B cell (primary cell): ENCODE measurements around the gene MAPKAPK3. TPM values are rescaled to one million over a fixed set of nuclear protein-coding genes. Genes with fewer than 3 reads are reported as not detected.

Source experiments
- ATAC-seq: fragments of 200-7000 bp; cut with Tn5 transposase; one replicate; pipeline ENCODE4 v1.10.0; 2021; ENCODE audit warnings: low read depth, mild to moderate bottlenecking, moderate number of reproducible peaks, moderate library complexity
- CTCF ChIA-PET: fragments of 350-600 bp; sonication (Branson Sonifier 250); formaldehyde crosslinking; loops from one replicate; lab custom pipeline; 2021; ENCODE audit warnings: antibody characterized with exemption, inconsistent platforms; lab: Charles Lee
- POLR2A ChIA-PET: fragments of 350-600 bp; sonication (Branson Sonifier 250); formaldehyde crosslinking; loops from one replicate; lab custom pipeline; 2021; ENCODE audit warnings: antibody characterized with exemption; lab: Charles Lee
- DNase-seq: peaks from one replicate; pipeline ENCODE4 v3.0.0; 2013
- H2AFZ ChIP-seq: 2 replicates; pipeline ENCODE4 v1.6.1; 2012; ENCODE audit warnings: mild to moderate bottlenecking, low read depth, low read length; ENCODE audit not compliant: insufficient read depth, poor library complexity, severe bottlenecking
- H3K27ac ChIP-seq, 2 donors: 1 replicate in 1 of 2; 2 replicates in 1 of 2; pipeline ENCODE4 v1.5.1; 2012 to 2013; ENCODE audit warnings: low read length in 2 of 2, mild to moderate bottlenecking in 2 of 2, moderate library complexity in 1 of 2
- H3K27me3 ChIP-seq, 4 experiments: fragments of 200-600 bp in 1 of 4; sonication (generic) in 1 of 4; replicated peaks in 1 of 4; 1 replicate in 2 of 4; 2 replicates in 2 of 4; pipeline versions ENCODE4 v1.6.1 to v1.7.0; 2013 to 2016; ENCODE audit warnings: low read length in 3 of 4, mild to moderate bottlenecking in 2 of 4, mixed read lengths in 1 of 4, moderate library complexity in 1 of 4; ENCODE audit not compliant: insufficient read depth in 4 of 4, control insufficient read depth in 3 of 4; ENCODE audit errors: control extremely low read depth in 1 of 4
- H3K36me3 ChIP-seq, 2 experiments: replicated peaks in 1 of 2; 1 replicate in 1 of 2; 2 replicates in 1 of 2; pipeline versions ENCODE4 v1.6.1 to v1.7.1; 2013; ENCODE audit warnings: low read length in 1 of 2; ENCODE audit not compliant: insufficient read depth in 2 of 2, control insufficient read depth in 1 of 2; ENCODE audit errors: control extremely low read depth in 1 of 2, extremely low read depth in 1 of 2
- H3K4me1 ChIP-seq, 2 donors: fragments of 200-600 bp in 1 of 2; sonication (generic) in 1 of 2; 1 replicate in 1 of 2; 2 replicates in 1 of 2; pipeline versions ENCODE4 v1.5.1 to v1.6.1; 2013 to 2017; ENCODE audit warnings: low read length in 2 of 2; ENCODE audit not compliant: control insufficient read depth in 2 of 2, insufficient read depth in 2 of 2
- H3K4me2 ChIP-seq: replicated peaks from 2 replicates; pipeline ENCODE3; 2012; ENCODE audit warnings: mild to moderate bottlenecking, low read depth, low read length; ENCODE audit not compliant: poor library complexity, severe bottlenecking
- H3K4me3 ChIP-seq, 5 experiments: fragments of 200-600 bp in 1 of 5; sonication (generic) in 1 of 5; 1 replicate in 3 of 5; 2 replicates in 2 of 5; pipeline versions ENCODE4 v1.5.1 to v1.7.0; 2011 to 2016; ENCODE audit warnings: low read length in 4 of 5, mild to moderate bottlenecking in 4 of 5, low read depth in 2 of 5, control low read depth in 1 of 5, moderate library complexity in 1 of 5; ENCODE audit not compliant: insufficient read depth in 1 of 5; ENCODE audit errors: control extremely low read depth in 1 of 5, extremely low read depth in 1 of 5
- H3K79me2 ChIP-seq: fragments of 200-600 bp; sonication (generic); one replicate; pipeline ENCODE4 v1.6.0; 2016; ENCODE audit warnings: low read length; ENCODE audit not compliant: control insufficient read depth, insufficient read depth
- H3K9ac ChIP-seq: fragments of 200-600 bp; sonication (generic); 2 replicates; pipeline ENCODE4 v1.6.1; 2017; ENCODE audit warnings: mild to moderate bottlenecking, low read length, moderate library complexity
- H3K9me3 ChIP-seq, 3 donors: one replicate each; pipeline versions ENCODE4 v1.6.1 to v1.7.1; 2013; ENCODE audit warnings: low read length in 2 of 3; ENCODE audit not compliant: control insufficient read depth in 2 of 3, insufficient read depth in 1 of 3; ENCODE audit errors: control extremely low read depth in 1 of 3
- H4K20me1 ChIP-seq: 2 replicates; pipeline ENCODE4 v1.6.0; 2012; ENCODE audit warnings: mild to moderate bottlenecking, low read length; ENCODE audit not compliant: insufficient read depth, control insufficient read depth, poor library complexity, severe bottlenecking
- H3K27ac Mint-ChIP-seq: one replicate; pipeline ENCODE4 v1.8.0; 2021; ENCODE audit warnings: mixed read lengths
- H3K27me3 Mint-ChIP-seq: one replicate; pipeline ENCODE4 v1.8.0; 2021; ENCODE audit warnings: mixed read lengths
- H3K4me1 Mint-ChIP-seq: one replicate; pipeline ENCODE4 v1.8.0; 2021; ENCODE audit warnings: mixed read lengths
- H3K4me3 Mint-ChIP-seq: one replicate; pipeline ENCODE4 v1.8.0; 2021; ENCODE audit warnings: mixed read lengths
- H3K9me3 Mint-ChIP-seq: one replicate; pipeline ENCODE4 v1.8.0; 2022; ENCODE audit warnings: mixed read lengths; ENCODE audit not compliant: insufficient read depth
- EZH2 ChIP-seq: IDR thresholded peaks from 2 replicates; pipeline ENCODE4 v1.6.1; 2012; ENCODE audit warnings: borderline replicate concordance, low read depth, mild to moderate bottlenecking, moderate library complexity, low read length; ENCODE audit not compliant: insufficient read depth, poor library complexity, severe bottlenecking
- WGBS: methylation state at CpG from one replicate; pipeline ENCODE4 v1.1.5; 2013; ENCODE audit warnings: missing lambda C conversion rate; ENCODE audit not compliant: insufficient coverage; 5-methylcytosine and 5-hydroxymethylcytosine counted together
- intact Hi-C: fragments of 100-400 bp; cut with micrococcal nuclease; formaldehyde crosslinking; loops from one replicate; pipeline ENCODE4 v1.10.0; 2022
- polyA plus RNA-seq: library from polyadenylated mRNA; depleted of rRNA; stranded (reverse); fragments of >200 nt; gene quantifications from 2 replicates; pipeline ENCODE4 v1.2.3, GENCODE V29; 2012
- total RNA-seq, 2 donors: library from RNA; stranded (reverse); fragments of 120-200 nt in 1 of 2; gene quantifications; 1 replicate in 1 of 2; 2 replicates in 1 of 2; pipeline versions ENCODE4 v1.2.3 to v1.2.4, GENCODE V29; 2013 to 2022
- TF ChIP-seq, protein P1 (sequence below): fragments of 200-600 bp; IDR thresholded peaks from one replicate; pipeline ENCODE4 v1.8.0; 2022; ENCODE audit warnings: antibody characterized with exemption, mild to moderate bottlenecking

Gene MAPKAPK3
- total and polyA plus RNA-seq, 2 donors (not counting 1 experiment from before 2014, with no cell fraction given): 17.8 to 18.8 TPM

DNA sequence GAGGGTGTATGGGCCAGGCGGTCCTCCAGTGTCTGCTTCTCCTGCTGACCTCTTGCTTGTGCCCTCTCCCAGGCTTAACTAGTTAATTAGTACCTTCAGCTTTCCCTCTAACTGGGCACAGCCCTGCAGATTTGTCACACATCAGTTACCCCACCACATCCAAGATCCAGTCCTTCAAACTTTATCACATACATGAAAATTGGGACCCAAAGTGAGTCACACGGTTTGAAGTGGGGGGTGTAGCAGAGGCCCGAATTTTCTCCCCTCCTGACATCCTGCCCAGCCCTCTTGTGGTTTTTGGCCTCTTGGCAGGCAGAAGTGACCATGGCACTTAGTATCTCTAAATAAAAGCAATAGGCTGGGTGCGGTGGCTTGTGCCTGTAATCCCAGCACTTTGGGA is 3.9 kb downstream of the MAPKAPK3 start:
- H3K4me2 ChIP-seq: no peak overlapping the region
- no peak for DNase-seq
- H3K36me3 ChIP-seq: peaks cover 1 to 7% of the 10 kb centered on the region in 2 experiments
- Mint-ChIP-seq H3K9me3 (no peaks in the 10 kb centered on the region), H3K4me3 (no peak overlapping the region), H3K27me3 (no peaks in the 10 kb centered on the region), H3K4me1 (peaks cover 65% of the 10 kb centered on the region), H3K27ac (peak overlapping the region; percentile 50)
- H3K27me3 ChIP-seq: no peaks in the 10 kb centered on the region
- peak overlapping the region in 1 of 2 donors; percentile 21 for H3K27ac ChIP-seq
- peaks cover 42% of the 10 kb centered on the region for H3K79me2 ChIP-seq
- H3K9me3 ChIP-seq: peaks cover 0 to 4% (median 0%) of the 10 kb centered on the region in 3 donors
- no peak for ATAC-seq
- ChIA-PET POLR2A (no interaction called here), CTCF (interaction anchor here (14.0 to 17.6 kb wide), 2 partner anchors 31 to 47 kb away, joined by 224 to 541 read pairs; partner anchors contain the start of genes C3orf18 and HEMK1)
- H2AFZ ChIP-seq: no peak overlapping the region
- no CpG with 5 or more reads among the region's 4 CpGs for WGBS
- TF ChIP-seq EZH2: no peak
- TF ChIP-seq, protein P1, sequence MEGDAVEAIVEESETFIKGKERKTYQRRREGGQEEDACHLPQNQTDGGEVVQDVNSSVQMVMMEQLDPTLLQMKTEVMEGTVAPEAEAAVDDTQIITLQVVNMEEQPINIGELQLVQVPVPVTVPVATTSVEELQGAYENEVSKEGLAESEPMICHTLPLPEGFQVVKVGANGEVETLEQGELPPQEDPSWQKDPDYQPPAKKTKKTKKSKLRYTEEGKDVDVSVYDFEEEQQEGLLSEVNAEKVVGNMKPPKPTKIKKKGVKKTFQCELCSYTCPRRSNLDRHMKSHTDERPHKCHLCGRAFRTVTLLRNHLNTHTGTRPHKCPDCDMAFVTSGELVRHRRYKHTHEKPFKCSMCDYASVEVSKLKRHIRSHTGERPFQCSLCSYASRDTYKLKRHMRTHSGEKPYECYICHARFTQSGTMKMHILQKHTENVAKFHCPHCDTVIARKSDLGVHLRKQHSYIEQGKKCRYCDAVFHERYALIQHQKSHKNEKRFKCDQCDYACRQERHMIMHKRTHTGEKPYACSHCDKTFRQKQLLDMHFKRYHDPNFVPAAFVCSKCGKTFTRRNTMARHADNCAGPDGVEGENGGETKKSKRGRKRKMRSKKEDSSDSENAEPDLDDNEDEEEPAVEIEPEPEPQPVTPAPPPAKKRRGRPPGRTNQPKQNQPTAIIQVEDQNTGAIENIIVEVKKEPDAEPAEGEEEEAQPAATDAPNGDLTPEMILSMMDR: no peak
- intact Hi-C loops: no loop called here
- H3K4me1 ChIP-seq: peaks cover 43 to 65% of the 10 kb centered on the region in 2 donors
- no peak overlapping the region for H3K9ac ChIP-seq
- no peak overlapping the region for H3K4me3 ChIP-seq
- peaks cover 19% of the 10 kb centered on the region for H4K20me1 ChIP-seq

DNA sequence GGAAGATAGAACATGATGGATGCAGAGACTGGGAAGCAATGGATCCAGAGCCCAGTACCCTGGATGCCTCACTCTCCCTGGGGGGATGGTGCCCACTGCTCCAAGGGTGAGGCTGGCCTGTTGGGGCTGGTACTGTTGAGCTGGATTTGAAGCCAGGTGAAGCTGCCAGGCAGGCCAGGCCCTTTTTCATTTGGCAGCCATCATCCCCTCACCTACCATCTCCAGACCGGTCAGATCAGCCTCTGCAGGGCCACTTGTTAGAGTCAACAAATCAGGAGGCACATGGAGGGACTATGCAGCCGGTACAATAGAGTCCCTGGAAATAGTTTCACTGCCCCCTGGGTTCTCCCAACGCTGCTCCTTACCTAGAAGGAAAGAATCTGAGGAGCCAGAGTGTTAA is 5.9 kb downstream of the MAPKAPK3 start:
- H3K4me3 Mint-ChIP-seq: no peak overlapping the region
- H3K79me2 ChIP-seq: peaks cover 54% of the 10 kb centered on the region
- H3K36me3 ChIP-seq: peaks cover 1 to 10% of the 10 kb centered on the region in 2 experiments
- H3K4me1 Mint-ChIP-seq: peaks cover 58% of the 10 kb centered on the region
- 98% methylated on average over 3 of the region's 3 CpGs for WGBS
- H3K9me3 ChIP-seq: peaks cover 0 to 4% (median 0%) of the 10 kb centered on the region in 3 donors
- POLR2A ChIA-PET: no interaction called here
- no peak overlapping the region for H3K4me2 ChIP-seq
- TF ChIP-seq EZH2: no peak
- TF ChIP-seq, protein P1: no peak
- H4K20me1 ChIP-seq: peaks cover 34% of the 10 kb centered on the region
- H3K9ac ChIP-seq: no peak overlapping the region
- CTCF ChIA-PET: interaction anchor here (1.0 to 14.0 kb wide), 3 partner anchors 29 to 73 kb away, joined by 3 to 224 read pairs (median 3); no protein-coding TSS in a partner anchor
- no peaks in the 10 kb centered on the region for H3K9me3 Mint-ChIP-seq
- intact Hi-C loops: no loop called here
- H3K27me3 ChIP-seq: no peaks in the 10 kb centered on the region
- no peak overlapping the region for H3K4me3 ChIP-seq
- H3K27me3 Mint-ChIP-seq: no peaks in the 10 kb centered on the region
- ATAC-seq (no peak), DNase-seq (no peak)
- H3K4me1 ChIP-seq: peaks cover 35 to 53% of the 10 kb centered on the region in 2 donors
- H3K27ac ChIP-seq: no peak overlapping the region
- H2AFZ ChIP-seq: no peak overlapping the region
- H3K27ac Mint-ChIP-seq: no peak overlapping the region
